Right lobe of liver (tissue), 6 donors: ENCODE data around the gene ACVR1. TPM values are rescaled to one million over a fixed set of nuclear protein-coding genes. Genes with fewer than 3 reads are reported as not detected.

Experiments
- ATAC-seq, 4 donors: fragments of 200-7000 bp; cut with Tn5 transposase; one replicate each; pipeline ENCODE4 v1.9.1; 2020; ENCODE audit warnings: mild to moderate bottlenecking in 4 of 4, moderate library complexity in 4 of 4
- DNase-seq, 3 donors: peaks; one replicate each; pipeline ENCODE4 v3.0.0-alpha.2; 2020
- H3K27ac ChIP-seq, 3 donors: fragments of 200-600 bp; one replicate each; pipeline ENCODE4 v1.8.0; 2022
- H3K27me3 ChIP-seq, 2 donors: fragments of 200-600 bp; one replicate each; pipeline ENCODE4 v1.8.0; 2022
- H3K36me3 ChIP-seq, 4 donors: fragments of 200-600 bp; sonication (generic) in 1 of 4; one replicate each; pipeline versions ENCODE4 v1.5.1 to v1.8.0; 2017 to 2022; ENCODE audit warnings: control low read depth in 1 of 4
- H3K4me1 ChIP-seq, 4 donors: fragments of 200-600 bp; sonication (generic) in 1 of 4; one replicate each; pipeline versions ENCODE4 v1.5.1 to v1.8.0; 2017 to 2022; ENCODE audit warnings: control low read depth in 1 of 4
- H3K4me3 ChIP-seq, 3 donors: fragments of 200-600 bp; one replicate each; pipeline ENCODE4 v1.8.0; 2022
- H3K9me3 ChIP-seq, 4 donors: fragments of 200-600 bp; sonication (generic) in 1 of 4; one replicate each; pipeline versions ENCODE4 v1.5.1 to v1.8.0; 2017 to 2022; ENCODE audit warnings: control low read depth in 1 of 4
- POLR2A ChIP-seq: fragments of 450-650 bp; IDR thresholded peaks from one replicate; pipeline ENCODE4 v1.6.1; 2017; ENCODE audit warnings: antibody characterized with exemption, mild to moderate bottlenecking
- WGBS: methylation state at CpG from one replicate; pipeline ENCODE4 v1.1.6; 2018; ENCODE audit warnings: low coverage, low lambda C conversion rate; ENCODE audit not compliant: insufficient coverage; ENCODE audit errors: missing lambda C conversion rate; 5-methylcytosine and 5-hydroxymethylcytosine counted together
- intact Hi-C, 2 donors: fragments of 100-400 bp; cut with DNase I; formaldehyde crosslinking; loops; one replicate each; pipeline versions ENCODE4 v1.11.2 to v1.14.1; 2022
- total RNA-seq, 6 experiments: library from RNA; depleted of rRNA in 2 of 6; stranded (reverse); fragments of >200 nt in 2 of 6; fragmentation: NEBNext Ultra II Directional in 3 of 6; extraction: Animal tissue kit (Norgen Biotek cat#: 25700) in 3 of 6; gene quantifications; one replicate each; pipeline versions ENCODE4 v1.1.0 to v1.2.4, GENCODE V29; 2016 to 2023
- TF ChIP-seq, protein P1 (sequence below), 4 donors: fragments of 200-600 bp in 3 of 4; fragments of 450-650 bp in 1 of 4; IDR thresholded peaks; one replicate each; pipeline versions ENCODE4 v1.5.1 to v1.8.0; 2016 to 2022; ENCODE audit warnings: antibody characterized with exemption in 4 of 4, mild to moderate bottlenecking in 2 of 4
- donor health status: DM: no; HTN: yes; CAD: no.
- donor health status: DM: no; HTN: no; CAD: no.
- donor health status: DM: no; HTN: no; CAD: no.
- donor health status: DM: no; HTN: yes; CAD: no.
- donor health status: DM: no; HTN: yes; CAD: no.

ACVR1 gene
- total RNA-seq, 6 experiments from 2014 or later: 10.9 to 25.1 (median 14.6) TPM

DNA sequence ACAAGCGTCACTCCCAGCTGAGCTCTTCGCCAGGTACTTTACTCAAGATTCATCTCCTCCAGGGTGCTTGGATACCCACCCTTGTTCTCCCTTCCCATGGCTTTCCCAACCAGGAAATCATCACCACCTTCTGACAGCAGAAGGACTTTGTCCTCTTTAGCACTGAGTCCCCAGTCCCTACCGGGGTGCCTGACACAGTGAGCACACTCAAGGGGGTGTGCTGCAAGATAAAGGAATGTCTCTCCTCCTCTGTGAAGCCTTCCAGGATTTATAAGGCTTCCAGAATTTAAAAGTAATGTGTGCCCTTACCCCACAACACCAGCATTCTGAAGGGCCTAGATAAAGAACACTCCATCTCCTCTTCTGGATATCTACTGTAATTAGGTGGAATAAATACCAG, 39.6 kb downstream of the ACVR1 start:
- H3K27me3 ChIP-seq: no peaks in the 10 kb centered on the region
- DNase-seq: no peak
- intact Hi-C loops: no loop called here
- H3K36me3 ChIP-seq: no peaks in the 10 kb centered on the region
- H3K9me3 ChIP-seq: no peaks in the 10 kb centered on the region
- ATAC-seq: no peak
- H3K27ac ChIP-seq: no peak overlapping the region
- peaks cover 0 to 70% (median 35%) of the 10 kb centered on the region in 4 donors for H3K4me1 ChIP-seq
- no peak overlapping the region for H3K4me3 ChIP-seq
- TF ChIP-seq POLR2A: no peak
- TF ChIP-seq, protein P1, sequence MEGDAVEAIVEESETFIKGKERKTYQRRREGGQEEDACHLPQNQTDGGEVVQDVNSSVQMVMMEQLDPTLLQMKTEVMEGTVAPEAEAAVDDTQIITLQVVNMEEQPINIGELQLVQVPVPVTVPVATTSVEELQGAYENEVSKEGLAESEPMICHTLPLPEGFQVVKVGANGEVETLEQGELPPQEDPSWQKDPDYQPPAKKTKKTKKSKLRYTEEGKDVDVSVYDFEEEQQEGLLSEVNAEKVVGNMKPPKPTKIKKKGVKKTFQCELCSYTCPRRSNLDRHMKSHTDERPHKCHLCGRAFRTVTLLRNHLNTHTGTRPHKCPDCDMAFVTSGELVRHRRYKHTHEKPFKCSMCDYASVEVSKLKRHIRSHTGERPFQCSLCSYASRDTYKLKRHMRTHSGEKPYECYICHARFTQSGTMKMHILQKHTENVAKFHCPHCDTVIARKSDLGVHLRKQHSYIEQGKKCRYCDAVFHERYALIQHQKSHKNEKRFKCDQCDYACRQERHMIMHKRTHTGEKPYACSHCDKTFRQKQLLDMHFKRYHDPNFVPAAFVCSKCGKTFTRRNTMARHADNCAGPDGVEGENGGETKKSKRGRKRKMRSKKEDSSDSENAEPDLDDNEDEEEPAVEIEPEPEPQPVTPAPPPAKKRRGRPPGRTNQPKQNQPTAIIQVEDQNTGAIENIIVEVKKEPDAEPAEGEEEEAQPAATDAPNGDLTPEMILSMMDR (IDR thresholded peaks at IDR 0.05): no peak
- 72% methylated on average over 3 of the region's 3 CpGs for WGBS

DNA sequence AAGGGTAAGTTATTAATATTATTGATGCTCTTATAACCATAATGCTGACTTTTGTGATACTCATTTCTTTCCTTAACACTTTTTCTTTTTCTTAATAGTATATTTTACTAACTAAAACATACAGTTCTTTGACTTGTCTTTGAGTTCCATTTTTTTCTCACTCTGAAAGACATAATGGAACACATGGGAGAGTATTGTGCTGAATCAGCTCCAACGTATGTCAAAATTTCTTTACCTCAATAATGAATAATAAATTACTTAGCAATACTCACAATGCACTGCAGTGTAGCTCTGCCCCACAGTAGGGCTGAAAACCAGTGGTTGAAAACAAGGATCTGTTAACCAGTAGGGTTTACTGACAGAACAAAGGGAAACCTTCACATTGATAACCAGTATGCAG, 40.7 kb downstream of the ACVR1 start:
- H3K36me3 ChIP-seq: no peaks in the 10 kb centered on the region
- 100% methylated on average over 1 of the region's 1 CpG for WGBS
- H3K9me3 ChIP-seq: no peaks in the 10 kb centered on the region
- DNase-seq (no peak), ATAC-seq (no peak)
- TF ChIP-seq, protein P1 (IDR thresholded peaks at IDR 0.05): no peak
- TF ChIP-seq POLR2A: no peak
- intact Hi-C loops: no loop called here
- peaks cover 0 to 68% (median 35%) of the 10 kb centered on the region in 4 donors for H3K4me1 ChIP-seq
- H3K4me3 ChIP-seq: no peak overlapping the region
- no peaks in the 10 kb centered on the region for H3K27me3 ChIP-seq
- H3K27ac ChIP-seq: no peak overlapping the region

DNA sequence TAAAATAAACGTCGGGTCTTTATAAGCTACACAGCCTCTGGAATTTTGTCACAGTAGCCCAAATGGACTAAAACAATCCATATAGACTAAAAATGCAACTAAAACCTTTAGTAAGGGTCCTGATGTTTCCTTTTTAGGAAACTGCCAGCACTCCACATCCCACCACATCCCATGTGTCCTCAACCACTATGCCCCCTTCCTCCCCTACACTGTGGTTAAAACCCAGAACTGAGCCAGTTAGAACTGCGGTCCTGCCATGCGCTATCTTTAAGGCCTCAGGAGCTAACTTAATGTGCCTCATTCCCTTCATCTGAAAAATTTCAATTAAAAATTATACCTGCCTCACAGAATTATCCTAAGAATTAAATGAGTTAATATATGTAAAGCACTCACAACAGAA, 41.1 kb downstream of the ACVR1 start:
- 79% methylated on average over 4 of the region's 4 CpGs for WGBS
- intact Hi-C loops: no loop called here
- DNase-seq: no peak
- Histone ChIP-seq H3K4me1 (peaks cover 0 to 66% (median 33%) of the 10 kb centered on the region in 4 donors), H3K4me3 (no peak overlapping the region), H3K27ac (no peak overlapping the region), H3K9me3 (no peaks in the 10 kb centered on the region), H3K27me3 (no peaks in the 10 kb centered on the region), H3K36me3 (no peaks in the 10 kb centered on the region)
- TF ChIP-seq, protein P1 (IDR thresholded peaks at IDR 0.05): no peak
- no peak for TF ChIP-seq POLR2A
- ATAC-seq: no peak

DNA sequence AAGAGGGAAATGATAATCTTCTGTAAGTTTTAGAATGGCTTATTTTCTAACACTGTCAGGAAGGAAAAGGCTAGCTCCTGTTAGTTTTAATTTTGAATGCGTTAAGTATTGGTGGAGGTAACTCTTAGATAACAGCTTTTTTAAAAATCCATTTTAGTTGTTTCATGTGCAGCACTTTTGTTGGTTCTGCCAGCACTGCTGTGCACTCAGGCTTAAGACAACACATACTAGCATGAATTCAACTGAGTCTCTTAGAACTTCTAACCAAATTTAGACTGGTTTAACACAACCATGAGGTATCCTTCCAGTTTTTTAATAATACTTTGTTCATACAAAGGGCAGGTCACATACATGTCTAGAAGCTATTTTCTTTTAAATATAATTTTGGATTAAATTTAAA, 42.4 kb downstream of the ACVR1 start:
- TF ChIP-seq POLR2A: no peak
- TF ChIP-seq, protein P1 (IDR thresholded peaks at IDR 0.05): no peak
- H3K36me3 ChIP-seq: no peaks in the 10 kb centered on the region
- intact Hi-C loops: no loop called here
- no peak overlapping the region for H3K4me3 ChIP-seq
- DNase-seq: no peak
- H3K4me1 ChIP-seq: peaks cover 0 to 53% (median 23%) of the 10 kb centered on the region in 4 donors
- no peaks in the 10 kb centered on the region for H3K27me3 ChIP-seq
- no peak for ATAC-seq
- H3K27ac ChIP-seq: peak overlapping the region; percentile 8 to 44 (median 31)
- no peaks in the 10 kb centered on the region for H3K9me3 ChIP-seq
- WGBS: 39% methylated on average over 1 of the region's 1 CpG
